CD4-positive, alpha-beta T cell (primary cell): ENCODE data around the gene MEIOC. TPM values are rescaled to one million over a fixed set of nuclear protein-coding genes. Genes with fewer than 3 reads are reported as not detected.

ENCODE experiments used
- ATAC-seq: fragments of 200-7000 bp; cut with Tn5 transposase; one replicate; pipeline ENCODE4 v1.10.0; 2022; ENCODE audit warnings: mild to moderate bottlenecking; ENCODE audit not compliant: poor library complexity
- CTCF ChIA-PET: fragments of 350-600 bp; sonication (Branson Sonifier 250); formaldehyde crosslinking; loops from one replicate; lab custom pipeline; 2021; ENCODE audit warnings: antibody characterized with exemption, inconsistent platforms; lab: Charles Lee
- POLR2A ChIA-PET: fragments of 350-600 bp; sonication (Branson Sonifier 250); formaldehyde crosslinking; loops from one replicate; lab custom pipeline; 2021; ENCODE audit warnings: antibody characterized with exemption, inconsistent platforms; lab: Charles Lee
- DNase-seq, 14 experiments: peaks; one replicate each; pipeline ENCODE4 v3.0.0-alpha.2; 2013 to 2020; ENCODE audit warnings: mixed read lengths in 2 of 14
- H3K27ac ChIP-seq, 2 donors: one replicate each; pipeline versions ENCODE4 v1.5.1 to v1.7.0; 2013; ENCODE audit warnings: low read length in 2 of 2, low read depth in 1 of 2, mild to moderate bottlenecking in 1 of 2
- H3K27me3 ChIP-seq, 2 experiments: 1 replicate in 1 of 2; 2 replicates in 1 of 2; pipeline versions ENCODE4 v1.6.1 to v1.7.0; 2013; ENCODE audit warnings: low read length in 2 of 2, control low read depth in 1 of 2, mild to moderate bottlenecking in 1 of 2, moderate library complexity in 1 of 2; ENCODE audit not compliant: insufficient read depth in 2 of 2, control insufficient read depth in 1 of 2
- H3K36me3 ChIP-seq: one replicate; pipeline ENCODE4 v1.6.1; 2013; ENCODE audit warnings: low read length, control low read depth; ENCODE audit not compliant: insufficient read depth
- H3K4me1 ChIP-seq: one replicate; pipeline ENCODE4 v1.6.1; 2013; ENCODE audit warnings: low read length, control low read depth; ENCODE audit not compliant: insufficient read depth
- H3K4me3 ChIP-seq: one replicate; pipeline ENCODE4 v1.5.1; 2013; ENCODE audit warnings: mild to moderate bottlenecking, low read length, moderate library complexity
- H3K9me3 ChIP-seq, 2 experiments: 1 replicate in 1 of 2; 2 replicates in 1 of 2; pipeline versions ENCODE4 v1.6.1 to v1.7.0; 2013; ENCODE audit warnings: low read length in 2 of 2, mild to moderate bottlenecking in 2 of 2, control low read depth in 1 of 2, moderate library complexity in 1 of 2; ENCODE audit not compliant: control insufficient read depth in 1 of 2, insufficient read depth in 1 of 2
- H3K27ac Mint-ChIP-seq: one replicate; pipeline ENCODE4 v1.8.0; 2020; ENCODE audit warnings: mixed read lengths
- H3K27me3 Mint-ChIP-seq: one replicate; pipeline ENCODE4 v1.8.0; 2021; ENCODE audit warnings: mixed read lengths
- H3K36me3 Mint-ChIP-seq: one replicate; pipeline ENCODE4 v1.8.0; 2021; ENCODE audit warnings: low read depth, mixed read lengths
- H3K4me1 Mint-ChIP-seq: one replicate; pipeline ENCODE4 v1.8.0; 2021; ENCODE audit warnings: low read depth, mixed read lengths
- H3K4me3 Mint-ChIP-seq: one replicate; pipeline ENCODE4 v1.8.0; 2020; ENCODE audit warnings: mild to moderate bottlenecking, mixed read lengths
- H3K9me3 Mint-ChIP-seq: one replicate; pipeline ENCODE4 v1.8.0; 2020; ENCODE audit warnings: mixed read lengths
- CTCF ChIP-seq: fragments of 200-600 bp; IDR thresholded peaks from one replicate; pipeline ENCODE4 v1.8.0; 2022; ENCODE audit warnings: antibody characterized with exemption, mild to moderate bottlenecking
- intact Hi-C, 2 experiments: fragments of 100-400 bp; cut with DNase I in 1 of 2; cut with micrococcal nuclease in 1 of 2; formaldehyde crosslinking; loops; one replicate each; pipeline versions ENCODE4 v1.15.1 to v1.9.0; 2023 to 2025; cut with DNase I, micrococcal nuclease
- total RNA-seq, 174 experiments: library from RNA in 2 of 174; stranded (reverse) in 2 of 174; gene quantifications; one replicate each; pipeline ENCODE4 v1.2.3 and lab custom pipeline; 2021 to 2026

Gene MEIOC
- total RNA-seq, 2 experiments from 2014 or later: 0.08 TPM; not detected in 1

- H3K27me3 ChIP-seq: no peaks in the 10 kb centered on the region
- no peaks in the 10 kb centered on the region for H3K4me1 ChIP-seq
- Mint-ChIP-seq H3K36me3 (no peaks in the 10 kb centered on the region), H3K4me1 (no peaks in the 10 kb centered on the region), H3K27me3 (no peaks in the 10 kb centered on the region), H3K4me3 (no peak overlapping the region), H3K9me3 (no peaks in the 10 kb centered on the region), H3K27ac (no peak overlapping the region)
- ATAC-seq: no peak
- H3K9me3 ChIP-seq: no peaks in the 10 kb centered on the region
- CTCF ChIA-PET: no interaction called here
- POLR2A ChIA-PET: no interaction called here
- peaks cover 2% of the 10 kb centered on the region for H3K36me3 ChIP-seq
- TF ChIP-seq CTCF: no peak
- no peak overlapping the region for H3K4me3 ChIP-seq
- DNase-seq: no peak
- H3K27ac ChIP-seq: no peak overlapping the region
- intact Hi-C loops: no loop called here
Observed at GRCh38 chr17:44722254-44722653, 66.0 kb downstream of the MEIOC start.

Other genes with a start within 250 kb of the MEIOC start
- 10 to 100 TPM; 76.0 to 76.9 TPM for gene GPATCH8, start 153.1 kb upstream of the MEIOC start, total RNA-seq
- gene FZD2, start 99.0 kb upstream of the MEIOC start, total RNA-seq: not detected
- gene CCDC43, start 33.3 kb downstream of the MEIOC start, total RNA-seq: 10 to 100 TPM; 23.6 to 25.3 TPM
- gene DBF4B, start 52.2 kb downstream of the MEIOC start, total RNA-seq: 1 to 10 TPM; 1.5 TPM
- gene ADAM11, start 102.5 kb downstream of the MEIOC start, total RNA-seq: under 1 TPM; 0.16 to 0.47 TPM
- gene GJC1, start 173.8 kb downstream of the MEIOC start, total RNA-seq: not detected
- gene HIGD1B, start 191.4 kb downstream of the MEIOC start, total RNA-seq: not detected
- 100 to 1,000 TPM; 105 to 112 TPM for gene EFTUD2, start 243.0 kb downstream of the MEIOC start, total RNA-seq